CD4-positive, alpha-beta T cell treated with Interferon alpha-2 for 1 hour (primary cell): ENCODE results near the gene CCNO.

ENCODE experiments used
- DNase-seq, 2 donors: peaks; one replicate each; pipeline ENCODE4 v3.0.0-alpha.2; 2020 to 2022

Gene CCNO, protein sequence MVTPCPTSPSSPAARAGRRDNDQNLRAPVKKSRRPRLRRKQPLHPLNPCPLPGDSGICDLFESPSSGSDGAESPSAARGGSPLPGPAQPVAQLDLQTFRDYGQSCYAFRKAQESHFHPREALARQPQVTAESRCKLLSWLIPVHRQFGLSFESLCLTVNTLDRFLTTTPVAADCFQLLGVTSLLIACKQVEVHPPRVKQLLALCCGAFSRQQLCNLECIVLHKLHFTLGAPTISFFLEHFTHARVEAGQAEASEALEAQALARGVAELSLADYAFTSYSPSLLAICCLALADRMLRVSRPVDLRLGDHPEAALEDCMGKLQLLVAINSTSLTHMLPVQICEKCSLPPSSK

DNA sequence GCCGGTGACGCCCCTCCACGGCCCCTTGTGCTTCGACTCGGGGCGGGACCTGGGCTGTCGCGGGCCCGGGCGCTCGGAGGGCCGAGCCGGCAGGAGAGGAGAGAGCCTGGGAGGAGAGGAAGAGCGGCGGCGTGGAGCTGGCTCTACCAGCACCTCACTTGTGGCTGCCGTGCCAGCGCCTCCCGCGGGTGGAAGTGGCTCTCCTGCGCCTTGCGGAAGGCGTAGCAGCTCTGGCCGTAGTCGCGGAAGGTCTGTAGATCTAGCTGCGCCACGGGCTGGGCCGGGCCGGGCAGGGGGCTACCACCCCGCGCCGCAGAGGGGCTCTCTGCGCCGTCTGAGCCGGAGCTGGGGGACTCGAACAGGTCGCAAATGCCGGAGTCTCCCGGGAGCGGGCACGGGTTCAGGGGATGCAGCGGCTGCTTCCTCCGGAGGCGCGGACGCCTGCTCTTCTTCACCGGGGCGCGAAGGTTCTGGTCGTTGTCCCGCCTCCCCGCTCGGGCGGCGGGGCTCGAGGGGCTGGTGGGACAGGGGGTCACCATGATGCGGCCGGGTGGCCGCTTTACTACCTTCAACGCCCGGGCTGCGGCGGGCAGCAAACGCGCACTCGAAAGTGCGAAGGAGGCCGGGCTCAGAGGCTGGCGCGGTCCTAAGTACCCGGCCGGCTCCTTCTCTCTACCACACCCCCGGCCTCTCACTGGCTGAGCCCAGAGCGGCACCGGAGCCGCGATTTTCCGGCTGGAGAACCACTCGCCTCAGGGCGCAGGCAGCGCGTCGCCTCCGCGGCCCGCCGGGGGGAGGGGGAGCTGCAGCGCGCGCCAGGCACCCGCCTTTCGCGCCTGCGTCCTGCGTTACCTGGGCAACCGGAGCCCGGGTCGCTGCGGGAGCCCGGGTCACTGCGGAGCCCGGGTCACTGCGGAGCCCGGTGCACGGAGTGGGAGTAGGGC, at the start of gene CCNO:
Gene CCNO (minus strand): TSS at position 624 of the 944 bp plus-strand sequence. CDS start 85 bp downstream, at position 539.
- DNase-seq, result peak; percentile 38 to 70

DNA sequence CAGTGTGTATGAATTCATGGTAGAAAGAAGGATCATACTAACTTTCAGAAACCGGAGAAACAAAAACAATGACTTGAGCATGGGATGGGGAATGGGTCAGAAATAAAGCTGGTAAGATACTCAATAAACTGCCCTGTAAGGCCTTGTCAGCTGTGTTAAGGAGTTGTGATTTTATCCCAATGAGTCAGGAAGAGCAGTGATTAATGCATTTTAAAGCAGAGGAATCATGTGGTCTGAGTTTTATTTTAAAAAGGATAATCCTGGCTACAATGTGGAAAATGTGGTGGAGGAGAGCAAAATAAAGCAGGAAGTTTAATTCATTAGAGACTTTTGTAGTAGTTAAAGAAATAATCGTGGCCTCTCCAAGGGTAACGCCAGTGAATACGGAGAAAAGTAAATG, 45.4 kb upstream of the CCNO start:
- DNase-seq, result no peak

DNA sequence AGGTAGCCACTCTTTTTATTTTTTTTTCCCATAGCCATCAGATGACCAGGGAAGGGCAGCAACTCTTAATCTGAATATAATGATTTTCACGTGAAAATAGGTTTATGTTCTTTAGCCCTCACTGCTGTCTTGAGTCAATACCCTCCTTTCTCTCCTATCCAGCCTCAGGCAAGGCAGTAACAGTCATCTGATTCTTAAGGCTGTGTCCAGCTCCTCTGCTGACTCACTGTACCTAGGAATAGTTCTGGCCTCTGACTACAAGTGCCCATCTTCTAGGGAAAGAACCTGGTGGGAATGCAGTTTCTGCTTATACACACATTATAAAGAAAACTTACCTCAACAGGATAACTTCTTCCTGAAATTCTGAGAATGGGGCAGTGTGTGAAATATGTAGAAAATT, 43.4 kb upstream of the CCNO start:
- DNase-seq, result no peak

DNA sequence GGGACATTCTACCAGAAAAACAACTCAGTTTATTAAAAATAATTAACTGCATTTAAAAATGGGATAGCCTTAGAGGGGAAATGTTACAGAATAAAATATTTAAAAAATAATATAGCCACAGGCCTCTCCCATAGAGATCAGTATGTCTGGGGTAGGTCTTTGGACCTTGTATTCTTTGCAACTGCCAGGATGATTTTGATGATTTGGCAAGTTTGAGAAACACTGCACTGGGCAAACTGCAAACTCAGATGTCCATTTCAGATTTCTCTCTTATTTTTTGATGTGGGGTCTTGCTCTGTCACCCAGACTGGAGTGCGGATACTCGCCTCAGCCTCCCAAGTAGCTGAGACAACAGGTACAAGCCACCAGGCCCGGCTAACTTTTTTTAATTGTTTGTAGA, 24.9 kb upstream of the CCNO start:
- DNase-seq, result no peak

DNA sequence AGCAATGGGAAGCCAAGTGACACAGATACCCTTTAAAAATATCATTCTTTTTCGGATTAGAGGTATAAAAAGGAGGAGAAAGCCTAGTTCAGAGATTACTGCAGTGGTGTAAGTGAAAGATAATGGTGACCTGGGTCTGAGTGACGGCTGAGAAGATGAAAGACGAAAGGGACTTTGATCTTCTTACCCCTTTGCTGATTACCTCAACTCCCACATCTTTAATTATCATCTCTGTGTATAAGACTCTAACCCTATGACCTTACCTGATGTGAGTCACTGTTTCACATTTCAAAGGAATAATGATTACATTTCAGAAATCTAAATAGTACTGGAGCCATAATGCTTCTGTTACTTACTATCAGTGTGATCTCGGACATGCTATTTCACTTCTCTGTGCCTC, 21.4 kb upstream of the CCNO start:
- no peak for DNase-seq

DNA sequence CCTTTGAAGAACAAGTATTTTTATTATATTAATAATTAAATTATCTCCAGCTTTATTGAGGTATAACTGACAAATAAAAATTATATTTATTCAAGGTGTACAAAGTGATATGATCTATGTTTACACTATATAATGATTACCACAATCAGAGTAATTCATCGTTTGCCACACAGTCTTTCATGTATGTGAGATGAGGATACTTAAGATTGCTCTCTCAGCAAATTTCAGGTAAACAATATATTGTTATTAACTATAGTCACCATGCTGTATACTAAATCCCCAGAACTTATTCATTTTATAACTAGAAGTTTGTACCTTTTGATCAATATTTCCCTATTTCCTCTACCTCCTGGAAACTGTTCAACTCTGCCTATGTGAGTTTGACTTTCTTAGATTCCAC, 16.7 kb upstream of the CCNO start:
- DNase-seq, result no peak

DNA sequence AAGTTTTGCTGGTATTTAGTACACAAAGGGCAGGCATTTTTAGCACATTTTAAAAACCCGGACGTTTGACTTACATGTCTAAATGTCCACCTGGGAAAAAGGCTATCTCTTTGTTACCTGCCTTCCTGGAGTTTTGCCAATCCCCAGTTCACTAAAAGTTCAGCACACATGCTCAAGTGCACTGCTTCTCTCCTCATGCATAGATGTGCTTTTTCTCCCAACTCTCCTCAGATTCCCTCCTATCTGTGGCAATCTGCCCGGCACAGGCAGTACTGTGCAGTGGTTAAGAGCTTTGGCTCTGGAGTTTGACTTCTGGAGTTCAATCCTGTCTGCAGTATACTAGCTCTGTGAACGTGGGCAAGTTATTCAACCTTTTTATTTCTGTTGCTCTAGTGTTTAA, 8.3 kb upstream of the CCNO start:
- DNase-seq, result no peak

DNA sequence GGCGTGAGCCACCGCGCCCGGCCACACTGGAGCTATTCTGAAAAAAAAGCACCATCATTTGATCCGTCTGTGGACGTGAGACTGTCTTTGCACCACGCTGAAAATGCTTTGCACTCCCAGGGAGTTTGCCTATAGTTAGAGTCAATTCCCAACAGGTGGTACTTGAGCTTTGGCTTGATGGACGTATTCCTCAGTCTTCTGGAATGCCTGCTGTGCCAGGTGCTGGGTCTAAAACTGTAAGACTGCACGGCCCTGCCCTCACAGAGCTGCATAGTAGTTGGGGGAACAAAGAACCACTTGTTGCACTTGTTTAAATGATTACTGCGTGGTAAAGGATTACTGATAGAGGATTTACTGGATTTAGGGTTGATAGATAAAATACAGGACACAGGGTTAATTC, 3.4 kb upstream of the CCNO start:
- no peak for DNase-seq

DNA sequence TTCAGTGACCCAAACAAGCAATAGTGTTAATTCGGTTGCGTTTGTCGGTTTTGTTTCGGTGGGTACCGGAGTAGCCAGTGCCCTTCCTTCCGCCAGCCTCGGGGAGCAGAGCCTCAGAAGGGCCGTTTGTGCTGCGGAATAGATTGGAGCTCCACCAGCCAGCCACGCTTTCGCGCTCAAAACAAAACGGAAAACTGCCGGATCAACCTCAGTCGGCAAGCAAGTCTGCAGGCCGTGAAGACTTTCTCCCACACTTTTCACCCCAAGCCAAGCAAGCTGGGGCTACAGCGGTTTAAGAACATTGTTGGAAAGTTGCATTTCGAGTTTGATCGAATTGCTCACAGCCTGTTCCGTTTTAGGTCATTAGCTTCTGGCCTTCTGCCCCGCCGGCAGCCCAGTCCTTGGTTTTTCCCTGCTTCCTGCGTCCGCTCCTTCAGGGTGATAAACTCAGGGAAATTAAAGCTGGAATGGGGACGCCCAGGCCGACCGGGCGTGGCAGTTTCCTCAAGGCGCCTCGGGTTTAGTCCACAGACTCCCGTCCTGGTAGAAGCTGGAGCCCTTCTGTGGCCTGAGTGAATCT, 803 bp upstream of the CCNO start:
- DNase-seq, result no peak

DNA sequence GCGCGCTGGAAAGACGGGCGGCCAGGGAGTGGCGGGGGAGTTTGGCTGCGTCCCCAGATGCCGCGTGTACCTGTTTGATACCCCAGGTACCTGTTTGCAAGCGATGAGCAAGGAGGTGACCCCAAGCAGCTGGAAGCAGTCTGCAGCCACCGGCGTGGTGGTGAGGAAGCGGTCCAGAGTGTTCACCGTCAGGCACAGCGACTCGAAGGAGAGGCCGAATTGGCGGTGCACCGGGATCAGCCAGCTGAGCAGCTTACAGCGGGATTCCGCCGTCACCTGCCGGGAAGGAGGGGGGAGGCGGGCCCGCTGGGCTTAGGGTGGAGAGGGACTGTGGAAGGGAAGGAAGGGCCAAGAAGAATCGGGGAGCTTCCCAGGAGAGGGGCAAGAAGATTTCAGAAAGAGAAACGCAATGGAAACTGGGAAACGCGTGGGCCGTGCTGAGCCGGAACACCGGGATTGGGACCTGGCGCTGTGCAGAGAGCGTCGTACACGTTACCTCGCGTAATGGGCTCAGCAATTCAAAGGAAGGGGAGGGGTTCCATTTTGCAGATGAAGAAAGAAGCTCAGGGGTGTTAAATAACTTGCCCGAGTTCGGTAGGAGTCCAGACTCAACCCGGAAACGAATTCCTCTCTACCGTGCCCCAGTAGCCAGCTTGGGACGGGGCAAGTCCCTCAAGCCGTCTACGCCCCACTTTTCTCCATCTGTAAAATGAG, 980 bp downstream of the CCNO start:
- no peak for DNase-seq

DNA sequence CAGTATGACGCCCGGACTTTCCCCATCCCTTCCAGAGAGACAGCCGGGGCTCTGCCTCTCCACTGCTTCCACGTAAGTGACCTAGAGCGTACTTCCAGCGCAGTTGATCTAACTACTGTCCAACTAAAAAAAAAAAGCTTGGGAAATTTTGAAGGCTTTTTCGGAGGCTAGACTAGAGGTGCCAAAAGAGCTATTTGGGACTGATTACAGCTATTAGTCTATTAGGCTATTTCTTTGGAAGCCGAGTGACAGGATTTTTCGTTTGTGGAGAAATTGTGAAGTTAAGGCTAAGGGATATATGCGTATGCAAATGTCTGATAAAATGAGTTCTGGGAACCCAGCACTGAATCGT, 1.5 kb downstream of the CCNO start:
- no peak for DNase-seq

DNA sequence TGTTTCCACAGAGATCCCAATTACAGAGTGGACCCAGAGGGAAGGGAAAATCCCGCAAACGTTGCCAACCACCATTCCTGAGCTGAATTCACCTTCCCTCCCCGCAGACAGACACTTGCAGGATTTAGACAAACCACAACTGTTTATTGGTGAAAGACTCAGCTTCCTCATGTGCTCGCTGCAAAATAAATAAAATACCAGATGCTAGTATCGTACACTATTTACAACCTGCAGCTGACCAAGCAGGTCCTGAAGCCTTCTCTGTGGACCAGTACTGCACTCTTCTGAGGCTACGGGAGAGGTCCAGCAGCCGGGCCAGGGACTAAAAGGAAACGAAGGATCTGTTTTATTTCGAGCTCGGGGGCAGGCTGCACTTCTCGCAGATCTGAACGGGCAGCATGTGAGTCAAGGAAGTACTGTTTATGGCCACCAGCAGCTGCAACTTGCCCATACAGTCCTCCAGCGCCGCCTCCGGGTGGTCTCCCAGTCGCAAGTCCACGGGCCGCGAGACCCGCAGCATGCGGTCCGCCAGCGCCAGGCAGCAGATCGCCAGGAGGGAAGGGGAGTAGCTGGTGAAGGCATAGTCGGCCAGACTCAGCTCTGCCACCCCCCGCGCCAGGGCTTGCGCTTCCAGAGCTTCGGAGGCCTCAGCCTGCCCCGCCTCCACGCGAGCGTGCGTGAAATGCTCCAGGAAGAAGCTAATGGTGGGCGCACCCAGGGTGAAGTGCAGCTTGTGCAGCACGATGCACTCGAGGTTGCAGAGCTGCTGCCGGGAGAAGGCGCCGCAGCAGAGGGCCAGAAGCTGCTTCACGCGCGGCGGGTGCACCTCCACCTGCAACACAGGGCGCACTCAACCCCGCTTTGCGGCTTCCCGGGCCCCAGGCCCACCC, 2.1 kb downstream of the CCNO start:
- no peak for DNase-seq

DNA sequence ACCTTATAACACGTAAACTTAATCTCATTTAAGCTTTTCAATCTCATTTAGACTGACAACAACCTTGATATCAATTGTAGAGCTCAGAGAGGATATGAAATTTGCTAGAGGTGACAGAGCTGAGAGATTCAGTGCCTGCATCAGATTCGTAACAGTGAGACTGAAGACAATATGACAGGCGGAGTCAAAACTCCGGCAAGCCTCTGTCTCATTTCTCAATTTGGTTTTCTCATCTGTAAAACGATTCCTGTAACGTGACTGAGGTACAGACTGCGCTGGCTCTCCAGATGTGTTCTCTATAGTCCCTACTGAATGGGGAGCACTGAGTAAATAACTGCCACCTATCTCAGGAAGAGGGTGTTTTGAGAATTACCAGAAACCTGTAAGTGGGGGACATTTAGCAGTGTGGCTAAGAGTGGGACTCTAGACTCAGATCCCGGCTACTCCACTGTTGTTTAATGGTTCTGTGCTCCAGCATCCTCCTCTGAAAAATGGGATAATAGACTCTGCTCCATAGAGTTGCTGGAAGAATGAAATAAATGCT, 3.2 kb downstream of the CCNO start:
- DNase-seq, result no peak

DNA sequence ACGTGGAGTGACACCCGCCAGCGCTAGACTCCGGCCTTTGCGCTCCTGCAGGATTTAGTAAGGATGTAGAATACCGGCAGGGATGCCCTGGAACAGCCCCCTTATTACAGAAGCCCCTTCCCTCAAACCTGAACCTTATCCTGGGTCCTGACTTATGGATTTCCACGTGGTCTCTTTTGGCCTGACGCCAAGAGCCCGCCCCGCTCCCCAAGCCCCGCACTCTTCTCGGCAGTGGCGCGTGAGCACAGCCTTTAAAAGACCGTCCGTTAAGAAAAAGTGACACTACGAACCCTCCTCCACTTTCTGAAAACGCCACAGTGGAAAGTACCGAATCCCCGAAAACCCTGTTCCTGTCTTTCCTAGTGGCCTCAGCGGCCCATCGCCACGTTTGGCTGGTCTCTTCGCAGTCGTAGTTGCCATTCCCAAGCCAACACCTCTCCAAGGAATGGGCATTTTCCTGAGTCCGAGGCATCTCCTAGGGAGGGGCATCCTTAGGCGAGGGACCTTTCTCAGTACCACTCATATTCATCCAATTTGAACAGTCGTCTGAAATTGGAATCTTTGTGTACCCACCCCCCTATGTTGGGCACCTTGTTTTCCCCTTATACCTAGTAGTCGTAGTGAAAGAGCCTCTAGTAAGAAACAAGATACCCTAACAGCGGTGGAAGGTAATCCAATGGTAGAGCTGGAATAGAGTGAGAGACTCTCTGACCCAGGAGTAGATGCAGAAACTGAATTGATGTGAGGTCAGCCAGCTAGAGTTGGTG, 5.6 kb downstream of the CCNO start:
- DNase-seq, result no peak

DNA sequence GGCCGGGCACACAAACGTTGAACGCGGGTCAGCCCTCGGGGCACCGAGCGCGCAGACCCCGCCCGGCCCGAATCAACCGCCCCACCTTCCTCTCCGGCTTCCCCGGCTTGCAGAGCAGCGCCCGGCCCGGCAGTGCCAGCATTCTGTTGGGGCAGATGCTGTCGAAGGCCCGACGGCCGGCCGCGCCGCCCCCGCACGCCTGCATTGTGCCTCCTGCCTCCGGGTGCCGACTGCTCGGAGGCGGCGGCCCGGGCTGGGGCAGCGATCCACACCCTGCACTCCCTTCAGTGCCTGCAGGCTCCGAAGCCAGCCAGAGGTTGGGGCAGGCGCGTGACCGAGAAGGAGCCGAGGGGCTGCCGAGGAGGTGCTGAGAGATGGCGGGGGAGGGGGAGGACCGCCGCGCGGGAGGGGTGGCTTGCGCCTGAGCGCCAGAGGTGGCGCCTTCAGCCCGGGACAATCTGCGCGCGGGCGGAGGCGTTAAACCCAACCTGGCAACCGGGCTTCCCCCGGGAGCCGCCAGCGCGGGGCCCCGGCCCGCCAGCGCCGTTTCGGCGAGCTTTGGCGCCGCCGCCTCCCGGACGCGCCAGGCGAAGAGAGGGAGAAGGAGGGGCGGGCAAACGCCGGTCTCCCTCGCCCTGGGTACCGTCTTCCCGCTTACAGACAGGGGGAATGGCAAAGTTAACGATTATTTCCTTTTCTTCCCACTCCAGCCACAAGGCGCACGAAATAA, 6.3 kb downstream of the CCNO start, which contains the start of gene MCIDAS:
Gene MCIDAS (minus strand): TSS at position 382 of the 730 bp plus-strand sequence. CDS start 177 bp downstream, at position 205.
- peak; percentile 29 to 54 for DNase-seq

DNA sequence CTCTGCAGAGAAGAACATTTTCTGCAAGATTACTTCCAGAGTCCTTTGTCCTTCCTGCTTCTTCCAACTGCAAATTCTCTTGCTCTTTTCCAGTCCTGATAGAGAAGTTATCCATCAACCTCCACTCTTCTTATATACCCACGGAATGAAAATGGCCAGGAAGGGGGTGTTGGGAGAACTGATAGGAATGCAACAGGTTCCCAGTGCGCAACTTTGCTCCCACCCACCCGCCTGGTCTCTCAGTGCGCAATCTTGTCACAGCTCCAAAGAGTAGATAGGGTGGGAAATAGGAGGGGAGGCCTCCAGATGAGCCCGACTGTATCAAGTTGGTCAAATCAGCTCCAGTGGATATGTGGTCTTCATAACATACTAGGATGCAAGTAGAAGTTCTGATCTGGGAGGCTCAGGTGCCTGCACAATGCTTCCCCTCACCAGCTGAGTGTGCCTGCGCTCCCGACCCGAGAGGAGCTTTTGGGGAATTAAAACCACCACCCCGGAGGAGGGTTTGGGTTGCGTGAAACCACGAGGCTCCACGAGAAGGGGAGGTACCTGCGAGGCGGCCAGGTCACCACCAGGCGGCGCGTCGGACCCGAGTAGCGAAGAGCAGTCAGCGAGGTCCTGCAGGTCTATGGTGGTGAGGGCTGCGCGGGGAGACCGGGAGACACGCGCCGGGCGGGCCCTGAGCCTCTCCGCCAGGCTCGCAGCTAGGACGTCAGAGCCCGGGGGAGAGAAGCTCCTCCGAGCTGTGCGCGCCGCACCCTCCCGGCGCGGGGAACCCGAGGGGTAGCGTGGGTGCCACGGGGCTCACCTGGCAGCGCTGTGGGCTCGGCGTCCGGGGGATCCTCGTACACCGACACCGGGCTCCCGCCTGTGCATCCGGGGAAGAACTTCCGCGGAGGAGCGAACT, 7.1 kb downstream of the CCNO start:
- DNase-seq, result peak; percentile 36 to 41

DNA sequence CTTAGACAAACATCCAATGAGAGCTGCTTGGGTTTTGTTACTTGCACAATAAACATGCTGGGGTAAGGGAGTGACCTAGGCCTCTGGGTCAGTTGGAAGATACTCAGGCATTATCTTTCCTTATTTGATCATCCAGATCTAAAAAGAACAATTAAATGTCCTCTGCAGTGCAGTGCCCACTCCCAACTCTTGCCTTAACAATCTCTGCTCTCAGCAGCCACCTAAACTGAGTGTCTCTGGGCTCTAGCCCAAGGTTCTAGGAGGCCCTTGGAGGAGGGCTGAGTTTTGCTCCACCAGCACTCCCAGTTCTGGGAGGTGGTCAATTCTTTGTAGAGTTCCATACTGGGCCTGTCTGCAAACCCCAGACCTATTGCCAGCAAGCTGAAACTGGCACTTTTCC, 8.1 kb downstream of the CCNO start:
- DNase-seq, result no peak

DNA sequence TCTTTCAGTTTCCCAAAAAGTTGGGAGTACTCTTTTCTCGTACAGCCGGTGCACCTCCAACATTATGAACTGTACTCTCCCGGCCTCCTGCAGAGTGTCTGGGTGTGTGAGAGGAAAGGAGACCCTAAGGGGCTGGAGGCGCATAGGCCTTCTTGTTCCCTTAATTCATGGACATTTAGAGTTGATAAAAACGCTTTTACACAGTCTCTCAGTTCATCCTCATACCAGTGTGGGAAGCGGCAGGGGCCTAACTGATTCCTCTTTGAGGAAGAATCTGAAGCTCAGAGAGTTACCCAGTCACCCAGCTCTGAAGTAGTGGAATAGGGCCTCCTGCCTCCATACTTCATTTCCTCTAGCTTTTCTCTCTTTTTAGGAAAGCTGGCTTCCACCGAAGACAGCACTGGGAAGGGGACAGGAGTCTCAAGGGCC, 9.6 kb downstream of the CCNO start:
- no peak for DNase-seq
